ENCODE data around the gene KDM2B.
"Not testable (repeated sequence)": the region's sequence is repeated elsewhere in the genome, so short reads cannot be mapped to it uniquely, and the experiment has no call there.

Gene KDM2B

DNA sequence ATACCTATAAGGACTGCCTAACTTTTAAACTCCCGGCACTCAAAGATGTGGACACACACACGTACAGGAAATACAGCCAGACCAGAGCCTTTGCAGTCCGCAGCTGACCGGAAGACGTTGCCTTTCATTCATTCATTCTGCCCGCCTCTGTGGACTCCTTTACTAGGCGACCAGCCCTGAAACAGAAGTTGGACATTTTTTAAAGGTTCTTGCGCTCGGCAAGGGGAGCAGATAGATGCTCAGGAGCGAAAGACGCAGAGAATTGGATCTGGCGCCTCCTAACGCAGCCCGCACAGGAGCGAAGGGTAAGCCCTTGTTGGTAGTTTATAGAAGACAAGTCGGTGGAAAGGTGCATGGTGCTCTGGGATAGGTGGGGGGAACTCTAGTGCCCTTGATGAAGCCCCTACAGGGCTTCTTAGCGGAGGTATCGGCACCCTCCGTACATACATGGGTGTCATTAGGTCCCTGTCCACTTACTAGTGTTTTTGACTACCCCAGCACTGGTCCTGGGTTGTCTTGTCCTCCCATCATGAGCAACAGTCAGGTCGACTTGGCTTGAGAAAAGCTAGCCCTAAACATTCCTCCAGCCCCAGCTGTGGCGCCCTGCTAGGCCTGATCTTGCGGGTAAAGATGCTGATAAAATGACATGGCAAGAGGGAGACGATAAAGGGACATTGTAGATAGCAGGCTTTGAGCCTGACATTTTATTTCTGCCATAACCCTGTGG lies at the start of gene KDM2B:
Gene KDM2B, minus strand, starts transcription at position 65 of the 727 bp plus-strand sequence. CDS start 112 bp downstream, outside the sequence.
- DNase-seq, result no peak

- no peak for DNase-seq
Observed at GRCh38 chr12:121628536-121628935, 47.7 kb upstream of the KDM2B start.

GRCh38 chr12:121628037-121628436 lies 47.2 kb upstream of the KDM2B start:
- DNase-seq, result no peak

DNA sequence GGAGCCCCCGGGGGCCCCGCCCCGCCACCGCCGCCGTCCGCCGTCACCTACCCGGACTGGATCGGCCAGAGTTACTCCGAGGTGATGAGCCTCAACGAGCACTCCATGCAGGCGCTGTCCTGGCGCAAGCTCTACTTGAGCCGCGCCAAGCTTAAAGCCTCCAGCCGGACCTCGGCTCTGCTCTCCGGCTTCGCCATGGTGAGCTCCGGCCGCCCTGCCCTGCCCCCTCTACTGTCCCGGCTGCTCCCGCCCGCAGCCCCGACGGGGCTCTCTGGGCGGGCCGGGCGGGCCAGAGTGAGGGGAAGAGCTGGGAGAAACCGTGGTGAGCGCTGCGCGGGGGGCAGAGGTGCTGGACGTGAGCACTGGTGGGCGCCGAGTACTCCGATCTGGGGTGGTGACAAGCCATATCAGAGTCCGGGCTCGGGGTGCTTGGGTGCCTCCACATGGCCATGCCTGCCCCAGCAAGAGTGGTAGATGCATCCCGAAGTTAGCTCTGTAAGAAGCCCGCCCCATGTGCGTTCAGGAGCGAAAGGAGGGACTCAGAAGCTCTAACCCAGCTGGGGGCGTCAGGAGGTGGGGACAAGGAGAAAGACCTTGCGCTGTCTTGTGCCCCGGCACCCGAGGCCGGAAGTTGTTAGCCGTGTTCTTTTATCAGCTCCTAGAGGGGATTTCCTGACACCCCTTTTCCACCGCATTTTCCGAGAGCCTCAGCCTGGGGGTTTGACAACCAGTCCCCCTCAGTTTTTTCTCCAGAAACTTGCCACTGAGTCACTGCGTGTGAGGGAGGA lies 46.2 kb upstream of the KDM2B start:
- DNase-seq, result peak; percentile 72 to 78

DNA sequence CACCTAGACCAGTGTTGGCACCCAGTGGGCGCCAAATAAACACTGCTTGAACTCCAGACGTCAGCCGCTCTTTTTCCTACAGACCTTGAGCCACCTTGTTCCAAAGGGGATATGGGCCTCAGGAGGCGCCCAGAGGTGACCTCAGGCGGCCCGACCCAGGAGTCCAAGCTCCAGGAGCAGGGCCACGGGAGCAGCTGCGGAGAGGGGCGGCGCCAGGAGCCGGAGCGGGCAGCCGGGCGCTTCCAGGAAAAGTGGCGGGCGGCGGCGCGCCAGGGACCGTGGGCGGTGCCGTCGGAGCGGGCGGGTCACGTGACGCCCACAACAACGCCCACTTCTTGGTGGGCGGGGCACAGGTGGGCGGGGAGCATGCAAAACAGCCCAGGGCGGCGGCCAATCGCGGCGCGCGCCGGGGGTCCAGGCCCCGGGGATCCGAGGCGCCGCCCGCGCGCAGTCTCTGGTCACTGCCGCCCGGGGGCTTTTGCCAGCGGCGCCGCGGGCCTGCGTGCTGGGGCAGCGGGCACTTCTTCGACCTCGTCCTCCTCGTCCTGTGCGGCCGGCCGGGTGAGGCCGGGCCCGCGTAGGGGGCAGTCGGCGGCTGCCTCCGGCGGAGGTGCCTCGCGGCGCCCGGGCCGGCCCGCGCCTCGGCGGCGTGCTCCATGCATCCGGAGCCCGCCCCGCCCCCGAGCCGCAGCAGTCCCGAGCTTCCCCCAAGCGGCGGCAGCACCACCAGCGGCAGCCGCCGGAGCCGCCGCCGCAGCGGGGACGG lies 45.4 kb upstream of the KDM2B start, which contains the start of gene ORAI1:
Gene ORAI1, plus strand, starts transcription at position 444 of the 766 bp plus-strand sequence.
- DNase-seq, result peak; percentile 95 to 98

GRCh38 chr12:121620333-121620891 lies 39.6 kb upstream of the KDM2B start:
- no peak for DNase-seq

DNA sequence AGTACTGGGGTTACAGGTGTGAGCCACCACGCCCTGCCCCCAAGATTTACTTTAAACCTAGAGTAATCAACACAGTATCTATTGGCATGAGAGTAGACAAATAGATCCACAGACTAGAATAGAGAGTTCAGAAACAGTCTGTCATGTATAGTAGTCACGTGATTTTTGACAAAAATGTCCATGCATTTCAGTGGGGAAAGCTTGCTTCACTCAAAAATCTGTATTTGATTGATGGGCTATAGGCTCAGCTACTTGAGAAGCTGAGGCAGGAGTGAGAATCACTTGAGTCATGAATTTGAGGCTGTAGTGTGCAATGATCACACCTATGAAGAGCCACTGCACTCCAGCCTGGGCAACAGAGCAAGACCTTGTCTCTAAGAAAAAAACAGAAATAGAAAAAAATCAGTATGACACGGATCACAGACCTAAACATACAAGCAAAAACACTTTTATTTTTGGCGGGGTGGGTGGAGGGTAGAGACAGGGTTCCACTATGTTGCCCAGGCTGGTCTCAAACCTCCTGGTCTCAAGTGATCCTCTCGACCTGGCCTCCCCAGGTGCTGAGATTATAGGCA lies 37.9 kb upstream of the KDM2B start:
- DNase-seq, result no peak

GRCh38 chr12:121614872-121615467 lies 34.1 kb upstream of the KDM2B start:
- no peak for DNase-seq

- DNase-seq, result no peak
Observed at GRCh38 chr12:121613462-121613861, 32.6 kb upstream of the KDM2B start.

DNA sequence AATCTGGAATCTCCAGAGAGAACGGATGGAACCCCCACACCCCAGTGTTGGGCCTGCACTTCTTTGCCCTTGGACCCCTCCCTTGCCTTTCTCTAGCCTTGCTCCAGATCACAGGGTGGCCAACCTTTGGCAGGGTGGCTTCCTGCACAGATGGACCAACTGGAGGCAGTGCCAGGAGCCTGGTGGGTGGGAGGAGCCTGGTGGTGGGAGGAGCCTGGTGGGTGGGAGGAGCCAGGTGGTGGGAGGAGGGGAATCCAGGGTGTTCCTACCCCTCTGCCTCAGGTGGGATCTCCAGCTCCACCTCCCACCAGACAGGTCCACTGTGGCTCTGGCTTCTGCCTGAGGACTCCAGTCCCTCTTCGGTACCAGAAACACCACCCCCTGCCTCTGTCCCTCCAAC lies 30.5 kb upstream of the KDM2B start:
- peak in 1 of 2 donors; percentile 26 for DNase-seq

GRCh38 chr12:121610239-121611149 lies 29.7 kb upstream of the KDM2B start:
- no peak for DNase-seq

DNA sequence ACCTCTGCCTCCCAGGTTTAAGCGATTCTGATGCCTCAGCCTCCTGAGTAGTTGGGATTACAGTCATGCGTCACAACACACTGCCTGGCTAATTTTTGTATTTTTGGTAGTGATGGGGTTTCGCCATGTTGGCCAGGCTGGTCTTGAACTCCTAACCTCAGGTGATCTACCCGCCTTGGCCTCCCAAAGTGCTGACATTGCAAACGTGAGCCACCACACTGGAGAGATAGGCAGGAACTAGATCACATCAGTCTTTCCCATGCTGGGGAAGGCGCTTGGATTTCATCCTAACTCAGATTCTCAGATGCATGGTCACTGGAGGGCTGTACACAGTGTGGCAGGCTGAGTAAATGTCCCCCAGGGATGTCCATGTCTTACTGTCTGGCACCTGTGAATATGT lies 27.5 kb upstream of the KDM2B start:
- no peak for DNase-seq

GRCh38 chr12:121603581-121603980 lies 22.8 kb upstream of the KDM2B start:
- DNase-seq, result no peak

GRCh38 chr12:121602766-121603165 lies 21.9 kb upstream of the KDM2B start:
- no peak for DNase-seq

DNA sequence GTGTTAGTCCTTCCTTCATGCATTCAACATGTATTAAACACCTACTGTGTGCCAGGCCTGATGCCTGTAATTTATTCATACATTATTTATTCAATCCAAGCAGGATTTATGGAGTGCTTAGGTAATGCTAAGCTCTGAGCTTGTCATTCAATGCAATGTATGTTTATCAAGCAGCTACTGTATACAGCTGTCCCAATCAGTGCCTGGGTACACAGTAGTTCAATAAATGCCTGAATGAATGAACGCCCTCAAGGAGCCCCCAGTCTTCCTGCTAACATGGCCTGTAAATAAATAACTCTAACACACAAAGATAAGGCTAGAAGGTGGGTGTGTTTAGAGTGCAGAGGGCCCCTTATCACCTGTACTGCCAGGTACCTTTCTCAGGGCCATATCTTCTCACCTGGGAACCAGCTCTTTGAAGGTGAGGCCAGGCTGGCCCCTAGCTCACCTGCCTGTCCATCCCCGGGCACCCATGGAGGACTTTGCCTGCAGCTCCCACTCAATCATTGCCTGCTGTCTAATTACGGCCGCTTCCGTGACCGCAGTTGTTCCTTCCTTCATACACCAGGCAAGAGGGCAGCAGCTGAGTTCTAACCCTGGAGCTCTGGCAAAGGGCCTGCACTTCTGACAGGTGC lies 20.0 kb upstream of the KDM2B start:
- no peak for DNase-seq

GRCh38 chr12:121596526-121596925 lies 15.7 kb upstream of the KDM2B start:
- no peak for DNase-seq

DNA sequence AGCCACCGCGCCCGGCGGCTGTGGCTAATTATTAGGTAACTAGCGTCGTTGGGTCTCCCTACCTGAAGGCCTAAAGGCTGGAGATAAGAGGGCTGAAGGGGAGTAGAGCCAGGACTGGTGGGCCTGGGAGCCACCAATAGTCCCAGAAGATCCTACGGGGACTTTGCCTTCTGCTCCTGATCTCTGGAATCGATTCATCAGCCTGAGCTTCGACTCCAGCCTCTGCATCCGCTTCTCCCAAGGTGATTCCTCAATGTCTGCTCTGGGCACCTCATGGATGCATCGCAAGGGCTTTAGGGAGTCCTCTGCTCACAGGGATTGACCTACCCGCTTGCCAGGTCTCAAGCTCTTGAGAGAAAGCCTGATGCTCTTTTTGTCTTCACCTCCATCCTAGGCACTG lies 14.7 kb upstream of the KDM2B start:
- no peak for DNase-seq

DNA sequence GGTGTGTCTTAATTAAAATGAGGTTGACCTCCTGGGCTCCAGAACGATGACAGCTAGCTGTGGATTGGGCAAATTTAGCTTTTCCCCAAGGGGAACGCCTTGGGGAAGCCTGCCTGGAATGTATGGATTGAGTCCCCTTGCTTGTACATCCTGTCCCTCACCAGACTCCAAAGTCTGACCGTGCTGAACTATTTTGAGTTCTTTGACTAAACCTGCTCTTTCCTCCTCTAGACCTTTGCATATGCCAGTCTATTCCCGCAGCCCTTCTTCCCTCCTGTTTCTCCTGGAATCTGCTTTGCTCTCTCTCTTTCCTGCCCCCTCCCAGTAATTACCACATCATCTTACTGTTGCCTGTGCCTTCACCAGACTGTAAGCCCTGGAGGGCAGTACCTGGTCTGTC lies 11.5 kb upstream of the KDM2B start:
- DNase-seq, result no peak

DNA sequence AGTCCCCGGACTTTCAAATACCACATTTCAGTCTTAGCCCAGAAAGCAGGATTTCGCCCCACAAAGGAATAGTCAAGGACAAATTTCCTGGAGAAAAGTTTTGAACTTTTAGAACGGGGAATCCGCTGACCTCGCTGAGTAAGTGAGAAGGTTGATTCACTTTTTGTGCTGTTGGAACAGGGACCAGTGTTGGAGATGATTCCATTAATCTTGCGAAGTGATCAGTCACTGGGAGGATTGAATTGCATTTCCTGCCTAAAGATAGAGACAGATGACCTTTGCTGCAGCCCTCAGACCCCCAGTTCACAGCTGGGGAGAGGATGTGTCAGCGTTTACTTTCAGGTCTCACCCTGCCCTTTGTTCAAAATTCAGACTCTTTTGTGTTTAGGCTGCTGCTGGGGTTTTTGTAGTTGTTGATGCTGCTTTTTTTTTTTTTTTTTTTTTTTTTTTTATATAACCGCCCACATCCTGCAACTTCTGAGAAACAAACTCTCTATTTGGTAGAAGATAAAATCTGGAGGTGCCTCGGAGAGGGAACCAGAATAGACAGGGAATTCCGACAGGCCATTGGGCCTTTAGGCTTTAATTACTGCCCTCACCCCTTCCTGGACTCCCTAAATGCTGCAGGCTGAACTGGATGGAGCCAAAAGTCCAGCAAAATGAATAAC lies 9.8 kb upstream of the KDM2B start:
- peak in 1 of 2 donors; percentile 32 for DNase-seq

GRCh38 chr12:121584885-121585284 lies 4.1 kb upstream of the KDM2B start:
- not testable (repeated sequence) for DNase-seq

All from stimulated activated CD4-positive, alpha-beta T cell treated with anti-CD3 and anti-CD28 coated beads, Interleukin-2, amount 100 ng/mL, for 48 hours (primary cell).